ENCODE measurements around the gene ARAP2. TPM values are rescaled to one million over a fixed set of nuclear protein-coding genes. Genes with fewer than 3 reads are reported as not detected.

The ARAP2 gene
- total RNA-seq, 2 donors from 2014 or later, result 24.5 to 90.8 TPM

GRCh38 chr4:36236159-36236558 lies 8.2 kb downstream of the ARAP2 start:
- no peak for DNase-seq (ENCODE audit: low spot score in 2 of 2)
- Mint-ChIP-seq H3K9me3 (peaks cover 12 to 19% of the 10 kb centered on the region in 2 donors), H3K27ac (no peak overlapping the region), H3K36me3 (peaks cover 29 to 88% of the 10 kb centered on the region in 2 donors)
- peak in 1 of 2 donors; percentile 2 for ATAC-seq

- Mint-ChIP-seq H3K27ac (peak overlapping the region in 1 of 2 donors; percentile 65), H3K9me3 (peaks cover 12 to 19% of the 10 kb centered on the region in 2 donors), H3K36me3 (peaks cover 29 to 82% of the 10 kb centered on the region in 2 donors)
- DNase-seq (ENCODE audit: low spot score in 2 of 2) (no peak), ATAC-seq (peak; percentile 34 to 43)
Observed at GRCh38 chr4:36235306-36235705, 9.0 kb downstream of the ARAP2 start.

GRCh38 chr4:36233567-36234266 lies 10.6 kb downstream of the ARAP2 start:
- ATAC-seq, result peak; percentile 25 to 65
- H3K9me3 Mint-ChIP-seq, result peaks cover 12 to 19% of the 10 kb centered on the region in 2 donors
- no peak for DNase-seq (ENCODE audit: low spot score in 2 of 2)
- H3K36me3 Mint-ChIP-seq, result peaks cover 21 to 68% of the 10 kb centered on the region in 2 donors
- peak overlapping the region in 1 of 2 donors; percentile 20 for H3K27ac Mint-ChIP-seq

GRCh38 chr4:36230534-36230933 lies 13.8 kb downstream of the ARAP2 start:
- ATAC-seq (no peak), DNase-seq (ENCODE audit: low spot score in 2 of 2) (no peak)
- H3K36me3 Mint-ChIP-seq, result peaks cover 12 to 60% of the 10 kb centered on the region in 2 donors
- no peak overlapping the region for H3K27ac Mint-ChIP-seq
- peaks cover 7 to 12% of the 10 kb centered on the region in 2 donors for H3K9me3 Mint-ChIP-seq

- H3K36me3 Mint-ChIP-seq, result peaks cover 0 to 46% of the 10 kb centered on the region in 2 donors
Observed at GRCh38 chr4:36227913-36228312, 16.4 kb downstream of the ARAP2 start.

GRCh38 chr4:36226430-36227227 lies 17.7 kb downstream of the ARAP2 start:
- no peaks in the 10 kb centered on the region for H3K9me3 Mint-ChIP-seq
- peaks cover 0 to 34% of the 10 kb centered on the region in 2 donors for H3K36me3 Mint-ChIP-seq
- no peak for ATAC-seq
- DNase-seq (ENCODE audit: low spot score in 2 of 2), result no peak
- H3K27ac Mint-ChIP-seq, result no peak overlapping the region

More at GRCh38 chr4:36227913-36228312, 16.4 kb downstream of the ARAP2 start:
- no peak for DNase-seq (ENCODE audit: low spot score in 2 of 2)
- no peak for ATAC-seq
- peaks cover 0 to 2% of the 10 kb centered on the region in 2 donors for H3K9me3 Mint-ChIP-seq
- no peak overlapping the region for H3K27ac Mint-ChIP-seq

- ATAC-seq (no peak), DNase-seq (ENCODE audit: low spot score in 2 of 2) (no peak)
- H3K9me3 Mint-ChIP-seq, result no peaks in the 10 kb centered on the region
- peak overlapping the region in 1 of 2 donors; percentile 58 for H3K27ac Mint-ChIP-seq
- peaks cover 0 to 31% of the 10 kb centered on the region in 2 donors for H3K36me3 Mint-ChIP-seq
Observed at GRCh38 chr4:36224972-36225903, 19.1 kb downstream of the ARAP2 start.

- H3K27ac Mint-ChIP-seq, result no peak overlapping the region
- peaks cover 0 to 24% of the 10 kb centered on the region in 2 donors for H3K36me3 Mint-ChIP-seq
- no peaks in the 10 kb centered on the region for H3K9me3 Mint-ChIP-seq
- ATAC-seq (no peak), DNase-seq (ENCODE audit: low spot score in 2 of 2) (no peak)
Observed at GRCh38 chr4:36222702-36223101, 21.6 kb downstream of the ARAP2 start.

- no peak overlapping the region for H3K27ac Mint-ChIP-seq
- DNase-seq (ENCODE audit: low spot score in 2 of 2) (no peak), ATAC-seq (no peak)
- peaks cover 0 to 10% of the 10 kb centered on the region in 2 donors for H3K36me3 Mint-ChIP-seq
- H3K9me3 Mint-ChIP-seq, result no peaks in the 10 kb centered on the region
Observed at GRCh38 chr4:36220776-36221175, 23.5 kb downstream of the ARAP2 start.

GRCh38 chr4:36218121-36218520 lies 26.2 kb downstream of the ARAP2 start:
- Mint-ChIP-seq H3K36me3 (peaks cover 0 to under 1% of the 10 kb centered on the region in 2 donors), H3K9me3 (no peaks in the 10 kb centered on the region), H3K27ac (no peak overlapping the region)
- no peak for ATAC-seq
- no peak for DNase-seq (ENCODE audit: low spot score in 2 of 2)

- Mint-ChIP-seq H3K36me3 (peaks cover 0 to 14% of the 10 kb centered on the region in 2 donors), H3K27ac (no peak overlapping the region), H3K9me3 (no peaks in the 10 kb centered on the region)
- DNase-seq (ENCODE audit: low spot score in 2 of 2) (no peak), ATAC-seq (no peak)
Observed at GRCh38 chr4:36215627-36216026, 28.7 kb downstream of the ARAP2 start.

- no peak for ATAC-seq
- Mint-ChIP-seq H3K36me3 (peaks cover 0 to 14% of the 10 kb centered on the region in 2 donors), H3K27ac (no peak overlapping the region), H3K9me3 (no peaks in the 10 kb centered on the region)
- no peak for DNase-seq (ENCODE audit: low spot score in 2 of 2)
Observed at GRCh38 chr4:36214735-36215485, 29.4 kb downstream of the ARAP2 start.

- ATAC-seq (no peak), DNase-seq (ENCODE audit: low spot score in 2 of 2) (no peak)
- H3K9me3 Mint-ChIP-seq, result no peaks in the 10 kb centered on the region
- H3K36me3 Mint-ChIP-seq, result peaks cover 0 to 17% of the 10 kb centered on the region in 2 donors
- H3K27ac Mint-ChIP-seq, result no peak overlapping the region
Observed at GRCh38 chr4:36213977-36214376, 30.3 kb downstream of the ARAP2 start.

GRCh38 chr4:36211084-36211483 lies 33.2 kb downstream of the ARAP2 start:
- ATAC-seq, result no peak
- DNase-seq (ENCODE audit: low spot score in 2 of 2), result no peak
- Mint-ChIP-seq H3K36me3 (peaks cover 0 to 37% of the 10 kb centered on the region in 2 donors), H3K27ac (no peak overlapping the region), H3K9me3 (no peaks in the 10 kb centered on the region)

GRCh38 chr4:36209941-36210649 lies 34.2 kb downstream of the ARAP2 start:
- no peaks in the 10 kb centered on the region for H3K9me3 Mint-ChIP-seq
- peaks cover 0 to 42% of the 10 kb centered on the region in 2 donors for H3K36me3 Mint-ChIP-seq
- peak overlapping the region in 1 of 2 donors; percentile 90 for H3K27ac Mint-ChIP-seq
- ATAC-seq (peak; percentile 59 to 89), DNase-seq (ENCODE audit: low spot score in 2 of 2) (no peak)

Measured in activated naive CD4-positive, alpha-beta T cell treated with anti-CD3 and anti-CD28 coated beads, Interleukin-2, amount 50 U/mL, for 72 hours (primary cell).